NCI-H226 (cell line): ENCODE measurements around the gene PCDH1.
"Not testable (repeated sequence)": the region's sequence is repeated elsewhere in the genome, so short reads cannot be mapped to it uniquely, and the experiment has no call there.

ENCODE experiments used
- DNase-seq: peaks from one replicate; pipeline ENCODE4 v3.0.0-alpha.2; 2015

The PCDH1 gene

GRCh38 chr5:141826674-141827073, 51.5 kb downstream of the PCDH1 start:
- DNase-seq = no peak

DNA sequence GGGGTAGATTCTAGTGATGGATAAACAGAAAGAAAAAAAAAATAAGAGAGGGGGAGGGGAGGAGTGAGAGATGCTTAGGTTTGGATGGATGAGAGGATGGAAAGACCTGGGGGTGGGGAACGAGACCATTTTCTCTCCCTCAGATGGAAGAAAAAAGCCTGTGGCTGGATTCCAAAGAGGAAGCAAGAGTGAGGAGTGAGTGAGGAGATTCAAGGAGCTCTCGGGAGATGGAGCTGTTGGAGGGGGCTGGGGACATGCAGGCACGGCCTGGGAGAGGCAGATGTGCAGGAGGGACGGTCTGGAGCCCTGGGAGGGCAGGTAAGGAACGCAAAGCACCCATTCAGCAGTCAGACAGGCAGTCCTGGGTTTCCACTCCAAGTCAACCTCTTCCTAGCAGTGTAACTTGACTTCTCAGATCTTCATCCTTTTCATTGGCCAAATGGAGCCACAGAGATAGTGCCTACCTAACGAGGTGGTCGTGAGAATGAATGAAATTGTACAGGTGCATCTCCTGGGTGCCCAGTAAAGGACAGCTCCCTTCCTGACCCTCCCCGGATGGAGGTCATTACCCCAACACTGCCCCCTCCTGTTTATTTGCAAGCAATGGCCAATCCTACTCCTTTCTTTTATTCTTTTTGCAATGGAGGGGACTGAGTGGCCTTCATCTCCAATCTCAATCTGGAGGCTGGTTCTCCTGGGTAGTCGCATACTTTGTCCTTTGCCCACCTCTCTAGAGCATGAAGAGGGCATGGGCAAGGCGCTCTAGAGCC, 52.2 kb downstream of the PCDH1 start:
- no peak for DNase-seq

DNA sequence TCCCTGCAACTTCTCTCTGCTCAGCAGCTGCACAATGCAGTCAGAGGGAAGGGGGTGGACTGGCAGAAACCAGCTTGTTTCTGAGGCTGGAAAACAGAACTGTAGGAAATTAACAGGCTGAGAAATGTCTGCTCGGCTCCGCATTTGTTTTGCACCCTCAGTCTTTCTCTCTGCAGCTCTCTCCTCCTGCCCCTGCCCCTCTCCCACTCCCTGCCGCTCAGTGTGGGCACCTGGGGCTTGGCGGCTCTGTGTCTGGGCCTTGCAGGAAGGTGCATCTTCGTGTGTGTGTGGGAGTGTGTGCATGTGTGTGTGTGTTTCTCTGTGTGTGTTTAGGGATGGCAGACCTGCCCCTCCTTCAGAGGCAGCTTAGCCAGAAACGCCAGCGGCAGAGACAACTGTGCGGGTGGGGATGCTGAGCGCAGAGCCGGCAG, 53.0 kb downstream of the PCDH1 start:
- no peak for DNase-seq

DNA sequence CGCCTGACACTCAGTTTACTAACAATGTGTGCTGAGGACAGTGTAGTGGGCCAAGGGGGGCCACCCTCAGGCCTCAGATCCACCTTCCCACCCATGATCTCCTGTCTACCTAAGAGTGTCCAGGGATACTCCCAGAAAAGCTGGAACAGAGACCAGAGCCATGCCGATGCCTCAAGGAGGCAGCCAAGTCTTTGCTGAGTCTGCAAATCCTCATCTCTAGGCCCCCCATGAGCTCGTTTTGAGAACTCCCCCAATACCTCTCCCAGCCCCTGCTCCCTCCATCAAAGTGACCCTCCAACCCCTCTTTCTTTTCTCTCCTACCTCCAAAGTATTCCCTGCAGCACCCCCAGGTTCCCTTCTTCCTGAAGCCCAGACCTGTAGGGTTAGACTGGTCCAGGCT, 53.5 kb downstream of the PCDH1 start:
- no peak for DNase-seq

- DNase-seq = no peak
Observed at GRCh38 chr5:141823056-141823455, 55.2 kb downstream of the PCDH1 start.

DNA sequence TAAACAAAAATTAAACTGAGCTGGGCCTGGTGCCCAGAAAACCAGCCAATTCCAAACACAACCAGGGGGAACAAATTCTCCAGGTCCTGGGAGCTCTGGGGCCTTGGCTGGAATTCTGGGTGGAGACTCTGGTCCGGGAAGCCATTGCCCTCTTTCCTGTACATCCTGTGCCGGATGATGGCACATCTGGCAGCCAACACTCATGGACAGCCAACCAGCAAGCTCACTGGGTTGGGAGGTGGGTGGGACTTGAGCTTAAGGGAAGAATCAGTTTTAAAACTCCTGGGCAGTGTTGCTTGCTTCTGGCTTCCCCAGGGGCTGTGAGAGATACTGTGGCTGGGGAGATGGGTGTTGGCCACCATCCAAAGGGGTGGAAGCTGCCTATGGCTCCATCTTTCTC, 56.1 kb downstream of the PCDH1 start:
- peak; percentile 70 for DNase-seq

- peak; percentile 85 for DNase-seq
Observed at GRCh38 chr5:141821430-141821925, 56.7 kb downstream of the PCDH1 start.

GRCh38 chr5:141820686-141821085, 57.5 kb downstream of the PCDH1 start:
- DNase-seq = not testable (repeated sequence)

DNA sequence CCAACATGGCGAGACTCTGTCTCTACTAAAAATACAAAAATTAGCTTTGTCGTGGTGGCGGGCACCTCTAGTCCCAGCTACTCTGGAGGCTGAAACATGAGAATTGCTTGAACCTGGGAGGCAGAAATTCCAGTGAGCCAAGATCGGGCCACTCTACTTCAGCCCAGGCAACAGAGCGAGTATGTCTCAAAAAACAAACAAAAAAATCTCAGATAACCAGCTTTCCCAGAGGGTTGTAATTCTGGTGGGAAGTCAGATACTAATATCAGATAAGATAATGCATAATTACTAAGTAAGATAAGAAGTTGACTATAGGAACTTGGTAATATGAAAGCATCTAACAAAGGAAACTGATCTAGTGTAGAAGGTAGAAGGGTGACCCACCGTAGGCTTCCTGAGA, 60.6 kb downstream of the PCDH1 start:
- no peak for DNase-seq

DNA sequence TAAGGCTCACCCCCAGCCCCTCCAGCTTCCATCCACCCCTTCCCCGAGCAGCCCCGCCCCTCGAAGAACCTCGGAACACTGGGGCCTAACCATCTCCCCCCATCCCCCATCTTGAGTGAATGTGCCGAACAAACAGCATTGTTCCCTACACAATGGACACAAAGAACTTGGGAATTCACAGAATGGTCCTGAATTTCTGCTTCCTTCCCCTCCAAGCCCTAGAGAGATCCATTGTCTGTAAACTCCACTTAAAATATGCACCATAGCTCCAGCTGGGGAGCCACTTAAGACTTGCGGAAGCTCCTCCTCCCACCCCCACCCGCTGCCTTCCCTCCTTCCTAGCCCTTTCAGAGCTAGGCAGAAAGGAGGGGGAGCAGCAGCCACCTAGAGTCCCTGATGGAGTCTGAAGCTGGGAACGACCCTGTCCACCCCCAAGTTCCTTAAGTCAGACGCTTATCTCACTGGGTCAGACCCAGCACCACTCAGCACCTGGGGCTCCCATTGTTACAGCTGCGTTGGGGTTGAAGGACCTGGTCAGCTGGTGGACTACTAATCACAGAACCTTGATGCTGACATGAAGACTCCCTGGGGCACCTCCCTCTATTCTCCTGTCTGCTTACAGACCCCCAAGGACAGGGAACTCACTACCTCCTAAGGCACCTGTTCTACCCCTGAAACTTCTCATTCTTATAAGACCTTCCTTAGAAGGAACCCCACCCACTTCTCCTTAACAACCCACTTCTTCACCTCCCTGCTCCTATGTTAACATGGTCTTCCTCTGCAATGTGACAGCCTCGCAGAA, 61.4 kb downstream of the PCDH1 start:
- DNase-seq = no peak

GRCh38 chr5:141815796-141816180, 62.4 kb downstream of the PCDH1 start:
- no peak for DNase-seq

DNA sequence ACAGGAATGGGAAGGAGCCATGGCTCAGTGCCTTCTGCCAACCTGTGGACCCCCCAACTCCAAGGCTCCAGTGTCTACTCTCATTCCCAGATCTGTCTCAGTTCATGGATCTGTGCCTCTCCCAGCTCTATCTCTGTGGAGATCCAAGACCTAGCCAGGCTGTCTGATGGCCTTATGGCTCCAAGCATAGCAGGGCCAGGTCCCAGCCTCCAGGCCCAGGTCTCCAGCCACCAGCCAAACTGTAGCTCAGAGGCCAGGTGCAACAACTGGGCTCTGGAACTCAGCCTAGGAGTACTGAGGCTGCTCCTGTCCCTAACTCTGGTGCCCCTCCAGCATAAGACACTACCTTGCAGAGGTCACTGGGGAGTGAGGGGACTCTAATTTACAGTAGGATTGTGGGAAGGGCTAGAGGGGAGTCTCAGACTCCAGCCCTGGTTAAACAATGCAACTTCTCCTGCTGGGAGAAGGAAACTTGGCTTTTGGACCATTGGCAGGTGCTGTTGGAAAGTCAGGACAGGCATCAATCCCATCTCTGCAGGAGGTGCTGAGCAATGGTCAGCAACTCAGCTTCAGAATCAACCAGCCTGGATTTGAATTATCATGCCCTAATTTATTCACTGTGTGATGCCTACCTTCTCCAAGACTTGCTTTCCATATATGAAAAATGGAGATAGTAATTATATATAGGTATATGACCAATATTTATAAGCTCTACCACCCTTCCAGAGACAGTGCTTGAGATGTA, 63.0 kb downstream of the PCDH1 start:
- DNase-seq = no peak

- DNase-seq = peak; percentile 25
Observed at GRCh38 chr5:141814064-141814964, 63.9 kb downstream of the PCDH1 start.

DNA sequence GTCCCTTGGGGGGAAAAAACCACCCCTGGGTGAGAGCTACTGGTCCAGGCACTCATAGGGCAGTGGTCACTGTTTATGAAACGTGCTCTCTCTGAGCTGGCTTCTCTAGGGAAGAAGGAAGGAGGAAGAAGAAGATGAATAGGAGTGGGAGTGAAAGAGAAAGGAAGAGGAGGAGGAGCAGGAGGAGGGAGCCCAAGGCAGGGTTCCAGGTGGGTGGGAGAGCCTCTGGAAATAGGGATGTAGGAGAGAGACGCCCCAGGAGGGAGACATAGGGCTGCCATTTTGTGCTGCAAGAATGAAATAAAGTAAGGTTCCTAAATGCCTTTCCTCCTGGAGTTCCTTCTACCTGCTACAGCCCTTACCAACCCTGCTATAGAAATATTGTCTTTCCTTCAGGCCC, 65.7 kb downstream of the PCDH1 start:
- DNase-seq = no peak

DNA sequence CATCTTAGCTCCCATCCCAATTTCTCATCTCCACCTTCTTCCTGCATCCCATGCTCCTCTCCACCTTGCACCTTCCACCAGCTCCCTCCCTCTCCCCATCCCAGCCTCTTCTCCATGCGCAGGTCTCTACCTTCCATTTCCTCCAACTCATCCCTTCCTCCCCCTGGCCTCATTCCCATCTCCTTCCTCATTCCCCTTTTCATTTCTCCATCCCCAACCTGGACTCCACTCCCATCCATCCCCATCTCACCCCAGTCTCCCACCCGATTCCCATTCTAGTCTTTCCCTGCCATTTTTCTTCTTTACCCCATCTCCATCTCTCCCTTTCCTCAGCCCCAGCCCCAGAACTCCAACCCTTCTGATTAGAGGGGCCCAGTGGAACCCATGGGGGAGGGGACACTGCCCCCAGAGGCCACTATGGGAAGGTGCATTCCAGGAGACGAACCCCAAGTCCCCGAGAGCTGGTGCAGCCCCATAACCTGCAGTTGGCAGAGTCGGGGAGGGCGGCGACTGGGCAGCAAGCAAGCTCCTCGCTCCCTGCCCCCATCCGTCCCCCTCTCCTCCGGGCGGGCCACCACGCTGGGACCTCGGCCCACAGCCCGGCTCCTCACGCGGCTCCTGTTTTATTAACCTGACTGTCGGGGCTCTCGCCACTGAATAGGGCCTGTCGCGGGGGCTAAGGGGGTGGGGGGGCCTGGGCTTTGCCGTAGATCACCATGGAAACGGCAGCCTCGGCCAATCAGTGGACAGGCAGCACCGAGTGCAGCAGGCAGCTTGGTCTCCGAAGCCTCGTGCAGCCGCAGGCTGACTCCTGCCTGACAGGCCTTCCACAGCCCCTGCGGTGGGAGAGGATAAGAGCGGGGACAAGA, 66.7 kb downstream of the PCDH1 start:
- DNase-seq = no peak

DNA sequence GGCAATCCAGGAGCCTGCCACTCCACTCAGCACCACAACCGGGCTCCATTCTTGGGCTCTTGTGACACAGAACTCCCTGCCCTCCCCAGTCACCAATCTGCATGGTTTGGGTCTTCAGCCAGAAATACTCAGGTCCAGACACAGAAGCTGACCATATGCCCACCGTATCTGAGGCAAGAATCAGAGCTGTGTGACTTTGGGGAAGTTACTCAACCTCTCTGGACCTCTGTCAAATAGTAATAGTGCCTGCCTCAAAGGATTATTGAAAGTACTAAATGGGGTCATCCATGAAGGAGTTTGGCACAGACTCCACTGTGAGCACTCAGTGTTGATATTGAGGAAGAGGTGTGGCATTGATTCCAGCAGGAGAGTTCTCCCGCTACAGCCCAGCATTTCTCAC, 67.5 kb downstream of the PCDH1 start:
- no peak for DNase-seq

DNA sequence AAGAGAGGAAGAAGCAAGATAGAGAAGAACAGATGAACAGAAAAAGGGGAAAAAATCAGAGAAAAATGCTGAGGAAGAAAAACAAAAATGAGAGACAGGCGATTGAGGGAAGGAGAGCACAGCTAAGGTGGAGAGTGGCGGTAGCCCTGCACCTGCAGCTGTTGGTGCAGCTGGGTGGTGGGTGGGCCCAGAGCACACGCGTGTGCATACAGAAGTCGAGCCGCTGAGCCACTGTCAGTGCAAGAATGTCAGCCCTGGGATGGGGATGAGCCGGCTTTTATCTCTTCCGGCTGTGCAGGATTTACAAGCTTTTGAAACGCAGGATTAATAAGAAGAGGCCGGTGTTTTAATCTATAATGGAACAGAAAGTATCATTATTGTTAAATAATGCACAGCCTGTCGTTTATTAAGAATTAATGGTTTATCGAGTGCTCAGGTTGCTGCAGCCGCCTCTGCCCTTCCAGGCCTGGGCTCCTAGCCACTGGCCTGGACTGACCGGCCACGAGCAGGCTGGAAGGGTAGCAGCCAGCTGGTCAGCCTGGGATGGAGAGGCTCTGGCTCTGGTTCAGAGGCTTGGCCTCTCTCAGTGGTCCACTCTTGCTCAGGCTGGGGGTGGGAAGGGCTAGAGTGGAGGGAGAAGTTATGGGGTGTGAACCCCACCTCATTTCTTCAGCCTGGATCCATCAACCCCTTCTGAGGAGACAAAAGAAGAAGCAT, 68.7 kb downstream of the PCDH1 start:
- DNase-seq = no peak

DNA sequence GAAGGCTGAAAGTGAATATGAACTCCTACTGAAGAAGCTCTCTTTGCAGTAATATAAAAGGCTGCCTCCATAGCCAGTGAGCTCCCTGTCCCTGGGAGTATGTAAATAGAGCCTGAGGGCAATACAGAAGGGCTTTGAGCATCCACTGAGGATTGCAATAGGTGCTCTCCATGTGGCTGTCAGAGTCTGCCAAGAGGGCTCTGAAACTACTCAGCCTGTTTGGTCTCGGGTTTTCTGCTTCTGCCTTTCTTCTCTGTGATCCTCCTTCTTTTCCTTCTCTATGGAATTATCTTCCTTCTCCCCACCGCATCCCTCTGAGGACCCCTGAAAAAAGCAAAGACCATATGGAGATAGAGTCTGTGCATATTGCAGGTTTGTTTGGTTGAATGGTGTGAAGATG, 69.4 kb downstream of the PCDH1 start:
- DNase-seq = no peak

DNA sequence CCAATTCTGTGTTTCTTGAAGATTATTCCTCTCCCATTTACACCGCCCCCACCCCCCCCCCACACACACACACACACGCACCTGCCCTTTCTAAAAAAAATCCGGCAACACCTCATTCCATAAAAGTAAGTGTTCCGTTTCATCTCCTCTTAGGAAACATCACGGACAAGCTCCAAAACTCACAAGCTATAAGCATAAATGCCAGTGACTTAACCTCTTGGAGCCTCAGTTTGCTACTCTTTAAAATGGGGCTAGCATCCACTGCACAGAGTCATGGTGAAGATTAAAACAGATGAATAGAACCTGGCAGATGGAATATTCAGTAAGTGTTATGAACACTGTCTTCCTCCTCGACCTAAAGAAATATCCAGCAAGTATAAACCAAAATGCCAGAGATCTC, 70.5 kb downstream of the PCDH1 start:
- no peak for DNase-seq

DNA sequence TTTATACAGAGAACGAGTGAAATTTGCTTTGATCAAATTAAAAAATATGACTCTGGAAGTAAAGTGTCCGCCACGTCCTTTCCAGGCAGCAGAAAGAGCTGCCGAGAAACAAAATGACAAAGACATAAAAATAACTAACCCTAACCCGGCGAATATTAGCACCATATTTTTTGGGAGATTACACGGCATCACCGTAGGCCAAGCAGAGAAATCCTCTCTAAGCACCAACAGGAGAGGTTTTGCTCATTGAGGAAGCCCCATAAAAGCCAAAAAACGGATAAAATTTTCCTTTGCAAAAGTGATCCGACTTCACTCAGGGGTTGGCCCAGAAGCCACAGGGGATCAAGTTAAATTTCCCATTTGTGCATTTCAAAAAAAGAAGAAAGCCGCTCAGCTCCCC, 70.9 kb downstream of the PCDH1 start:
- no peak for DNase-seq

- no peak for DNase-seq
Observed at GRCh38 chr5:141806626-141807025, 71.6 kb downstream of the PCDH1 start.
